Hematopoietic multipotent progenitor cell treated with erythropoietin and hydrocortisone succinate and interleukin-3 and kit ligand, for 17 days (in vitro differentiated cells): ENCODE data around the gene R3HCC1L.

Experiments used
- DNase-seq: peaks from one replicate; pipeline ENCODE4 v3.0.0-alpha.2; 2015; ENCODE audit warnings: low spot score

R3HCC1L gene

GRCh38 chr10:98276311-98276710 lies 141.9 kb downstream of the R3HCC1L start:
- no peak for DNase-seq

DNA sequence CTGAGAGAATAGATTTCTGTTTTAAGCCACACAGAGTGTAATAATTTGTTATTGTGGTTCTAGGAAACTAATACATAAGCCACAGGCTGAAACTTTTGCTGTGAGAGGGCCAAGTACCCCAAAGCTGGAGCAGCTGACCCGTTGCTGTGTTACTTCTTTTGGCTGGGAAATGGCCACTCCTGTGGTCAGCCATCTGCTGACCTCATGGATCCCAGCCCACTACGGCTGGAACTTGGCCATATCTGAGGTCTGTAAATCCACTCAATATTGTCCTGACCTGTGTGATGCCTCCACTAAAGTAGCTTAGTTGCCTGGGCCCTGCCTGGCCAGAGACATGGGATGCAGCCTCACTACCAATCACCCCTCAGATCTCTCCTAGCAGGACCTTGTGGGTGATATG lies 151.0 kb downstream of the R3HCC1L start:
- DNase-seq = no peak

GRCh38 chr10:98286419-98286818 lies 152.0 kb downstream of the R3HCC1L start:
- DNase-seq = no peak

DNA sequence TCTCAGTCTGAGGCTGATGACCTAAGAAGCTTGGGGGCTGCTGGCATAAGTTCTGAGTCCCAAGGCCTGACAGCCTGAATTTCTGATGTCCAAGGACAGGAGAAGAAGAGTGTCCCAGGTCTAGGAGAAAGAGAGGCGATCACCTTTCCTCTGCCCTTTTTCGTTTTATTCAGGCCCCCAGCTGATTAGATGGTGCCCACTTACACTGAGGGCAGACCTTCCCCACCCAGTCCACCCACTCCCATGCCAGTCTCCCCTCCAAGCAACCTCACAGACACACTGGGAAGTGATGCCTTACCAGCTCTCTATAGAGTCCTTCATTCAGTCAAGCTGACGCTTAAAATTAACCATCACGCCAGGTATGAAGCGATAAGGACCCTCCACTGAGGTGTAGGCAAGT lies 152.9 kb downstream of the R3HCC1L start:
- DNase-seq = no peak

- DNase-seq = no peak
Measured at GRCh38 chr10:98289802-98290209, 155.3 kb downstream of the R3HCC1L start.

GRCh38 chr10:98292971-98293370 lies 158.5 kb downstream of the R3HCC1L start:
- DNase-seq = no peak

GRCh38 chr10:98293550-98294269 lies 159.3 kb downstream of the R3HCC1L start:
- DNase-seq = no peak

DNA sequence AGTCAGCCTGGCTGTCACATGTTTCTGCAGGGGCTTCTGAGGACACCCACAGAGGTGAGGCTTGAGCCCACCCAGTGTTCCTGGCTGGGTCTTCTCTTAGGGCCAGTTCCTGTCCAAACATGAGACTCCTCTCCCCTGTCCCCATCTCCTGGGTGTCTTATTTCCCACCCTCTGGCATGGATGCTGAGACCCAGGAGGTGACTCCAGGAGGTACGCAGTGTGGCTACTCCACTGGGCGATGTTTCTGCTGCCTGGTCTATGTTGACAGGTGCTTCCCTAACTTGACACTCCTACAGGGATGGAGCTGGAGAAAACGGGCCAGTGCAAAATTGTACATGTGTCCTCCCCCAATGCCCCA lies 159.8 kb downstream of the R3HCC1L start:
- no peak for DNase-seq
